Central memory CD8-positive, alpha-beta T cell (primary cell): ENCODE measurements around the gene EVI2A.
A peak's percentile ranks its signal among the peaks of the same experiment; 100 is the strongest.

Source experiments
- ATAC-seq: fragments of 150-1000 bp; cut with Tn5 transposase; replicated peaks from 2 replicates; pipeline ENCODE4 v1.10.0; 2022; ENCODE audit warnings: mild to moderate bottlenecking, moderate FRiP score, moderate number of reproducible peaks; ENCODE audit not compliant: poor library complexity, severe bottlenecking; ENCODE audit errors: extremely low read depth
- DNase-seq, 2 donors: peaks; one replicate each; pipeline ENCODE4 v3.0.0; 2021; ENCODE audit warnings: low spot score in 2 of 2
- H3K27ac Mint-ChIP-seq: one replicate; pipeline ENCODE4 v1.8.0; 2022; ENCODE audit warnings: low read depth, mild to moderate bottlenecking, moderate library complexity, mixed read lengths
- H3K27me3 Mint-ChIP-seq: one replicate; pipeline ENCODE4 v1.8.0; 2022; ENCODE audit warnings: mixed read lengths
- H3K36me3 Mint-ChIP-seq: one replicate; pipeline ENCODE4 v1.8.0; 2022; ENCODE audit warnings: mild to moderate bottlenecking, moderate library complexity, mixed read lengths; ENCODE audit not compliant: insufficient read depth
- H3K4me1 Mint-ChIP-seq: one replicate; pipeline ENCODE4 v1.8.0; 2022; ENCODE audit warnings: mixed read lengths
- H3K4me3 Mint-ChIP-seq: one replicate; pipeline ENCODE4 v1.8.0; 2022; ENCODE audit warnings: mild to moderate bottlenecking, moderate library complexity, mixed read lengths
- H3K9me3 Mint-ChIP-seq: one replicate; pipeline ENCODE4 v1.8.0; 2022; ENCODE audit warnings: mixed read lengths

Gene EVI2A

DNA sequence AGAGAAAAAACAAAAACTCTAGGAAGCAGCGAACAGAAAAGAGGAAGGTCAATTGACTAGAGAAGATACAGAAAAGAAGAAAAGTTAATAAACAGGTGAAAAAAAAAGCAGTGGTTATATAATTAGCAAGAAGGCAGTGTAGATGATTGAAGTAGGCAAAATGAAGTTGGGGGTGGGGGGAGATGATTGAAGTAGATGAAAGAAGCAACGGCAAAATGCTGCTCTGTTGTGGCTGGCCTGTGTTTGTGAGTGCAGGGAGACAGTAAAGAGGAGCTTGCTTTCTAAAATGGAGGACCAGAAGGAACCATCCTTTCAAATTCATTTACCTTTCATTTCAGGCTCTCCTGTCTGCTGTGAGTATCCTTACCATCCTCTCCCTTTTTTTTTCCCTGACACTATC lies 11.2 kb downstream of the EVI2A start:
- Mint-ChIP-seq H3K4me1 (peaks cover 47% of the 10 kb centered on the region), H3K27me3 (no peaks in the 10 kb centered on the region), H3K4me3 (peak overlapping the region; percentile 85), H3K9me3 (no peaks in the 10 kb centered on the region), H3K36me3 (peaks cover 35% of the 10 kb centered on the region), H3K27ac (peak overlapping the region; percentile 90)
- DNase-seq (peak in 1 of 2 donors; percentile 20), ATAC-seq (peak; percentile 63)

DNA sequence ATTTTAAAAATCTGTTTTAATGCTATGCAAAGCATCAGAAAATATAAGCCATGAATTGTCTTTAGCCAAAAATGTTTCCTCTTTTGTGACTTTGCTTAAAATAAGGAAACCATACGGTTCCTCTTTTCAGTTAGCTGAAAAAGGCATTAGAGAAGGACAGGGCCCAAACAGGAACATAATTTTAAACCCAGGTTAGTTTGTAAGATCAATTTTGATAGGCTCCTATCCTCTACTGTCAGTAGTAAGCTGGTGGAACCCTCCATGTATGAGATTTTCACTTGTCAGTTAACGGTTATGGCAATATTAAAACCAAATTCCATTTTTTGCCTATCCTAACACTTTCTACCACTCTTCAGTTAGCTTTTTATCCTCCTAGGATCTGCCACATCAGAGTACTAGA lies 11.9 kb downstream of the EVI2A start:
- no peak for DNase-seq
- Mint-ChIP-seq H3K4me3 (peak overlapping the region; percentile 85), H3K27me3 (no peaks in the 10 kb centered on the region), H3K36me3 (peaks cover 42% of the 10 kb centered on the region), H3K4me1 (peaks cover 49% of the 10 kb centered on the region), H3K9me3 (no peaks in the 10 kb centered on the region), H3K27ac (peak overlapping the region; percentile 90)
- ATAC-seq = peak; percentile 47

DNA sequence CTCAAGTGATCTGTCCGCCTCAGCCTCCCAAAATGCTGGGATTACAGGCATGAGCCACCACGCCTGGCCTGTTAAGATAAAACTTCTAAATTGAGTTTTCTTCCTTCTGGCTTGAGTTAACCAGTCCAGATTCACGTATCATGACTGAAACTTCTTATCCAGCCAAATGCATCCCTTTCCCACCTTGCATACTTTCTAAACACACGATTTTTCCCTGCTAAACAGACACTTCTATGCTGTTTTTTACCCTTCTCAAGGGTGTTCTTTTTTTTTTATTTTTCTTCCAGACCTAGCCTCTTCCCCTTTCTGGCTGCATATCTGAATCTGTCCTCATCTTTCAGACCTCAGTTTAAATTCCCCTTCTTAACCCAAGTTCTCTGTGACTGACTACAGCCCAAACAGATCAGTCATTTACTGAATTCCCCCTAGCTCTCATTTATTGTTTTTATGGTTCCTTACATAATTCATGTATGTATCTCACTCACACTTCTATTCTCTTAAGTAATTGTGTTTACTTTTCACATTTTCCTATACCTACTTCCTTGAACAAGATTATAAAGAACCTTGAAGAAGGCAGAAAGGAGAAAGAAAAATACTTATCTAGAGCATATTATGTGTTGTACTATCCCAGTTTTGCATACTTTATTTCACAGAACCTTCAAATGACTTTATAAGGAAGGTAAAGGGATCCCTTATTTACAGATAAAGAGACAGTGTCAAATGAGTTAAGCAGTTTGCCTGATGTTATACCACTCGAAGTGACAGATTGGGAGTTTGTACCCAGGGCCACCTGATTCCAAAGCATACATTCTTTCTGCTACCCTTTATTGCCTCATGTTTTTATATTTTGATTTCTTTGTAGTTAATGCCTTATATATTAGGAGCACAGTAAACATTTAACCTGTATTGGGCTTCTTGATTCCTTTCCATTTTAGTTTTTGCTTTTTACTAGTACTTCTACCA lies 12.8 kb downstream of the EVI2A start:
- ATAC-seq (no peak), DNase-seq (no peak)
- Mint-ChIP-seq H3K4me1 (peaks cover 53% of the 10 kb centered on the region), H3K27ac (peak overlapping the region; percentile 90), H3K9me3 (no peaks in the 10 kb centered on the region), H3K27me3 (no peaks in the 10 kb centered on the region), H3K4me3 (peak overlapping the region; percentile 85), H3K36me3 (peaks cover 48% of the 10 kb centered on the region)

DNA sequence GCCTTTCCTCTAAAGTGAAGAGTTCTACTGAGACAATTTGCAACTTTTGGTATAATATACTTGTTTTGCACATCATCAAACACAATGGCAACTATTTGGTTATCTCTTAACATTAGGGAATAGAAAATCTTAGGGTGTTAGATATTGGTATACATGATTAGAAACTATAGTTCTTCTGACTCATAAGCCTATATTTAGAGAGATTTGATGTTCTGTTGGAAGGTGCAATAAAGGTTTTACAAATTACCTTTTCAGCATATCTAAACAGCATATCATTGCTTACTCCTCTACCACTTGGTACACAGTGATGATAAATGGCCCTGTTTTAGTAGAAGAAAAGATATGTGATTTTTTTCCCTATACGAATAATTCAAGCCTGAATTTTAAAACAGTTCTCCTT lies 13.8 kb downstream of the EVI2A start:
- H3K27ac Mint-ChIP-seq = no peak overlapping the region
- ATAC-seq (no peak), DNase-seq (no peak)
- peaks cover 48% of the 10 kb centered on the region for H3K36me3 Mint-ChIP-seq
- H3K4me1 Mint-ChIP-seq = peaks cover 58% of the 10 kb centered on the region
- H3K4me3 Mint-ChIP-seq = peak overlapping the region; percentile 85
- H3K27me3 Mint-ChIP-seq = no peaks in the 10 kb centered on the region
- no peaks in the 10 kb centered on the region for H3K9me3 Mint-ChIP-seq

DNA sequence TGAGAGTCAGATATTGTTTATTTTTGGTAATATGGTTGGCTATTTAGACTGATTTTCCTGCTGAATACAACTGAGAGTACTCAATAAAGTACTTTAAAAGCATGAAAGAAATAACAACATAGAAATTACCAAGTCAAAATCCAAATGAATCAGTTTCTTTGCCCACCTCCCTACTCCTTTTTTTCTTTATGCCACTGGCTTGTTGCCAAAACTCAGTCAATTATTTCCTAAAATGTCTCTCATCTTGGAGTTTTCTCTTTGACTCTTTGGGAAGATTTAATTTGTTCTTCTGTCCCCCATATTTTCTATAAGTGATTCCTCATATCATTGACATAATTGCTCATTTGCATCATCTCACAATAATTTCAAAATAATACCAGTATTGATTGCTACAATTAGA lies 21.8 kb downstream of the EVI2A start:
- no peaks in the 10 kb centered on the region for H3K9me3 Mint-ChIP-seq
- no peak overlapping the region for H3K4me3 Mint-ChIP-seq
- ATAC-seq (no peak), DNase-seq (no peak)
- H3K27ac Mint-ChIP-seq = no peak overlapping the region
- H3K27me3 Mint-ChIP-seq = no peaks in the 10 kb centered on the region
- H3K36me3 Mint-ChIP-seq = peaks cover 14% of the 10 kb centered on the region
- peaks cover 21% of the 10 kb centered on the region for H3K4me1 Mint-ChIP-seq

DNA sequence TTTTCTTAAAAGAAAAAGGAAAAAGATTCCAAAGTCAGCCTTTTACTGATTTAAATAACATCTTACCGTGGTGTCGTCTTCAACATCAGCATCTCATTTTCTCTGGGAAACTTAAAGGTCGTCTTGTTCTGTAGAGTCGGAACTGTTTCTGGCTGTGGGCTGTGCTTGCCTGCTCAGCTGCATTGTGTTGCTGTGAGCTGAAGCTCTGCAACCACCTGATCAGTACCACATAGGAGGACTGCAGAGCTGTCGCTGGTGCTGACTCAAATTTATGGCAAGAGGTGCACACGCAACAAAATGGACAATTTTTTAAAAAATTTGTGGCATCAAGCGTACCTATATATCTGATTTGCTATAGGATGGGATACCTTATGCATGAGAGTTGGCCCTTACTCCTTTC lies 24.3 kb downstream of the EVI2A start, which contains the start of gene OMG:
OMG (minus strand) TSS at position 150 of the 400 bp plus-strand sequence. CDS start 908 bp downstream, outside the sequence.
- H3K27me3 Mint-ChIP-seq = no peaks in the 10 kb centered on the region
- H3K36me3 Mint-ChIP-seq = no peaks in the 10 kb centered on the region
- H3K27ac Mint-ChIP-seq = no peak within 1 kb of the TSS
- no peak within 1 kb of the TSS for H3K4me3 Mint-ChIP-seq
- DNase-seq = no peak
- peaks cover 9% of the 10 kb centered on the region for H3K4me1 Mint-ChIP-seq
- no peaks in the 10 kb centered on the region for H3K9me3 Mint-ChIP-seq
- ATAC-seq = no peak

DNA sequence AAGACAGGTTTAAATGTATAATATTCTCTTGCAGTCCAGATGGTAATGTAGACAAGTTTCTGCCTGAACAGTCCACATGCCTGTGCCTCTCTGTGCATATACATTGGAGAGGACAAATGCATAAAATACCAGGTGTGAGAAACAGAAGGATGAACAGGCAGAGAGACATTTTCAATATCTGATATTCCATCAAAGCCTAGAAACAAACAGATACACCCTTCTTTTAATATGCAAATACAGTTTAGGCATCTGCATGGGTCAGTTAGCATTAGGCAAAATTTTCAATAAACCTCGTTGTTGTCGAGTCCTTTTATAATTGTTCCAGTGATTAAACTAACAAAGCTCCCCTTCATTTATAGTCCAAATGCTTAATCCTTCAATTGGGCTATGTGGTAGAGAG lies 25.3 kb downstream of the EVI2A start:
- no peaks in the 10 kb centered on the region for H3K27me3 Mint-ChIP-seq
- H3K4me3 Mint-ChIP-seq = no peak overlapping the region
- H3K4me1 Mint-ChIP-seq = no peaks in the 10 kb centered on the region
- no peak for DNase-seq
- no peaks in the 10 kb centered on the region for H3K36me3 Mint-ChIP-seq
- no peak overlapping the region for H3K27ac Mint-ChIP-seq
- ATAC-seq = no peak
- no peaks in the 10 kb centered on the region for H3K9me3 Mint-ChIP-seq

DNA sequence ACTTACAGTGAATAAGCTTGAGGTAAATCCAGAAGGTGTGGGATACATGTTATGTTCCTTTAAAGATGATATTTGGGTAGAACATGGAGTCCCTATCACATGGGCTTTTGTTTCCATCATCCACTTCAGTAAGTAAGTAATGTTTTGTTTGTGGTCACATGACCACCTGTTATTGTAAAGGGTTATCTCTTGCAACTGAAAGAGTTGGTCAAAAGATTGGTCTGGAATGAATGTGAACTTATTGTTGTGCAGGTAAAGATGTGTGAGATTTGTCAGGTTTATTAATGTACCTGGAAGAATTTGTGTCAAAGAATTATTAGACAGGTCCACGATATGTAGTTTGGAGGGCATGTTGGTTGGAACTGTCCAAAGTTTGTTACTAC lies 25.9 kb downstream of the EVI2A start:
- H3K9me3 Mint-ChIP-seq = no peaks in the 10 kb centered on the region
- H3K36me3 Mint-ChIP-seq = no peaks in the 10 kb centered on the region
- H3K27me3 Mint-ChIP-seq = no peaks in the 10 kb centered on the region
- H3K4me1 Mint-ChIP-seq = peaks cover under 1% of the 10 kb centered on the region
- no peak overlapping the region for H3K4me3 Mint-ChIP-seq
- no peak for ATAC-seq
- DNase-seq = no peak
- no peak overlapping the region for H3K27ac Mint-ChIP-seq

DNA sequence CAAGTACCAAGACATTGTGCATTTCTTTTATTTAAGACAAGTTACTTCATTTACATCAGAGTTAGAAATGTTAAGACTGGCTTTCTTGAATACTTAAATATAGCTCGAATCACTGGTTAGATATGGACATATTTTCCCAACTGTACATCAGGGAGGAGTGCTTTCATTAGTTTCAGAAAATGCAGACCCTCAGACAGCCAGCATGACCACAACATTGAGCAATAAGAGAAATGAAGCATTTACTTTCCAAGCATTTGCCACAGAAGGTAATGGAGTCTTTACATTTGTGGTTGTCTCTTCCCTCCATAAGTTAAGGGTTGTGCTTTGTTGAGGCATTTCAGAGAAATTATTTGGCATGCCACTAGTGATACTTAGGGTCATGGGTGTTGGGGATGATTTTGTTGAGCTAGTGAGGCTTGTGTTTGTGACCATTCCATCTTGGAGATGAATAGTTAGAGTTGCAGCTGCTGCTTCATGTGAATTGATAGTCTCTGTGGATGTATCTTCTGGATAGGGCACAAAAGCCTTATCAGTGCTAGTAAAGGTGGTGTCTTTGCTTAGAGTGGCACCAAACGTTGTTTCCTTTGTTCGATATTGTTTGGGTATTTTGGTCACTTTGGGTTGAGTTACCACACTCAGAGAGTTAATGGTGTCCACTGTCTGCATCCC lies 26.5 kb downstream of the EVI2A start:
- Mint-ChIP-seq H3K4me1 (peaks cover 6% of the 10 kb centered on the region), H3K4me3 (no peak overlapping the region), H3K36me3 (no peaks in the 10 kb centered on the region), H3K27ac (no peak overlapping the region), H3K9me3 (no peaks in the 10 kb centered on the region), H3K27me3 (no peaks in the 10 kb centered on the region)
- ATAC-seq (no peak), DNase-seq (no peak)

DNA sequence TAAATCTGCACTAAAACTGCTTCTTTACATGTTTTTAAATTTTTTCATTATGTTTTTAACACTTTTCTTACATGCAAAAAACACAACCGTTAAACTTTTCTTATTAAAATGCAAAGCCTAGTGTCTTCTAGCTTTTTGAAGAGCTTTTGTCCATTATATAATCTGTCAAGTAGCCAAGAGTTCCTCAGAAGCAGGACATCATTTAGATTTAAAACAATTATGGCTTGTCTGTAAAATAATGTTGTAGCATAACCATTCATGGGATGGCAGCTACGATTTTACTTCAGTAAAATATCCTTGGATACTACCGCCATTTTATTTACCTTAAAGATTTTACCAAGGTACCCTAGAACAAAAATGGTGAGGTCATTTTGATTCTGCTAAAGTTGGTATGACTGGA lies 27.2 kb downstream of the EVI2A start:
- ATAC-seq = no peak
- Mint-ChIP-seq H3K4me3 (no peak overlapping the region), H3K36me3 (no peaks in the 10 kb centered on the region), H3K27me3 (no peaks in the 10 kb centered on the region), H3K27ac (no peak overlapping the region), H3K4me1 (peaks cover 6% of the 10 kb centered on the region), H3K9me3 (no peaks in the 10 kb centered on the region)
- DNase-seq = no peak

DNA sequence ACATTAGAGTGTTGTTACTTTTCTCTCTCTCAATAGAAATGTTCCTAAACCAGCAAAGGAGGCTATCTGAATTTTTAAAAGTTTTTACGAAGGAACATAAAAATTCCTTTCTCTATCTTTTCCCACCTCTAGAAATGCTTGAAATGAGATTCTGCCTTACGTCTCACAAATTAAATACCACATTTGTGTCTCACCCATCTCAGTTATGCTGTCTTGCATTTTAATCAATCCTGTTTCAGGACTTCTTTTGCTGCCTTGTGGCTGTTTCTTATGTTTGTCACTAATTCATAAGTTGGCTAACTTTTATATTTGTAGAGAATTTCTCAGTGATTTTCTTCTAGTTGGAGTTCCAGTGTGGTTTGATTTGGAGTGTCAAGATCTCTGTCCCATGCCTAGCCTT lies 27.8 kb downstream of the EVI2A start:
- Mint-ChIP-seq H3K27me3 (no peaks in the 10 kb centered on the region), H3K9me3 (no peaks in the 10 kb centered on the region), H3K4me3 (no peak overlapping the region), H3K36me3 (no peaks in the 10 kb centered on the region), H3K27ac (no peak overlapping the region), H3K4me1 (peaks cover 6% of the 10 kb centered on the region)
- DNase-seq (no peak), ATAC-seq (no peak)

DNA sequence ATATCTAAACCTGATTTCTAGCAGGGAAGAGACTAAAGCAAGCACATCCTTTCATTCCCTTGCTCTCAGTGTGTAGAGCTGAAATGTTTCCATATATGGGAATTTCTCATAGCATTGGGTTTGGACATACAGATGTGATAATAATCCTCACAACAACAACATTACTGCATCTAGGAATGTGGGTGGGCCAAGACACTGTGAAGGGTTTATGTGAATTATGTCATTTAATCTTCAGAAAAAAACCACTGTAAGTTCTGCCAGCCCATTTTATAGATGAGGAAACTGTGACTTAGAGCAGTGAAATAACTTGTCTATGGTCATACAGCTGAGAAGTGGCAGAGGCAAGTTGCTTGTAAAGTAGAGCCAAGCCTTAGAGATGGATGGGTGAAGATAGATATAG lies 29.6 kb downstream of the EVI2A start:
- ATAC-seq = no peak
- Mint-ChIP-seq H3K27ac (no peak overlapping the region), H3K4me3 (no peak overlapping the region), H3K36me3 (no peaks in the 10 kb centered on the region), H3K9me3 (no peaks in the 10 kb centered on the region), H3K27me3 (no peaks in the 10 kb centered on the region), H3K4me1 (peaks cover 6% of the 10 kb centered on the region)
- no peak for DNase-seq

DNA sequence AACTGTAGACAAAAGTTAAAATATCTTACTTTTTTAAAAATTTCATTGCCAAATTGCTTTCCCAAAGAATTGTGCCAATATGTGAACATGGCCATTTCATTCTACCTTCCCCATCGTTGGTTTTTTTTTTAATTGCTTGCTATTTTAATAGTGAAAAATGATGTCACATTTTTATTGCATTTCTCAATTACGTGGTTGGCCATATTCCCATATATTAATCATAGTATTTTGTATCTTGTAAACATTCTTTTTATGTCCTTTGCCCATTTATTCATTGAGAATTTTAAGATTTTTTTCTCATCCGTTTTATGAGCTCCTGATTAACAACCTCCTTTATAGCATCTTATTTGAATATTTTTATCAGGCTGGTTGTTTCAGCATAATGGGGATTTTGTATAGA lies 31.6 kb downstream of the EVI2A start:
- no peak for ATAC-seq
- peaks cover 6% of the 10 kb centered on the region for H3K4me1 Mint-ChIP-seq
- no peaks in the 10 kb centered on the region for H3K36me3 Mint-ChIP-seq
- no peak overlapping the region for H3K27ac Mint-ChIP-seq
- no peaks in the 10 kb centered on the region for H3K9me3 Mint-ChIP-seq
- no peak overlapping the region for H3K4me3 Mint-ChIP-seq
- DNase-seq = no peak
- H3K27me3 Mint-ChIP-seq = no peaks in the 10 kb centered on the region
